Tongue (tissue), 2 donors: ENCODE measurements around the gene NAV1. TPM values are rescaled to one million over a fixed set of nuclear protein-coding genes. Genes with fewer than 3 reads are reported as not detected.
"Not testable (repeated sequence)": the region's sequence is repeated elsewhere in the genome, so short reads cannot be mapped to it uniquely, and the experiment has no call there.

Experiments used
- DNase-seq: peaks from one replicate; pipeline ENCODE4 v3.0.0-alpha.2; 2015
- total RNA-seq: library from RNA; depleted of rRNA; stranded (reverse); fragments of >200 nt; gene quantifications from one replicate; pipeline ENCODE4 v1.2.3, GENCODE V29; 2014

Gene NAV1
- total RNA-seq, 1 donor from 2014 or later: 17.3 TPM

GRCh38 chr1:201544710-201545109, 5.8 kb downstream of the NAV1 start:
- no peak for DNase-seq

DNA sequence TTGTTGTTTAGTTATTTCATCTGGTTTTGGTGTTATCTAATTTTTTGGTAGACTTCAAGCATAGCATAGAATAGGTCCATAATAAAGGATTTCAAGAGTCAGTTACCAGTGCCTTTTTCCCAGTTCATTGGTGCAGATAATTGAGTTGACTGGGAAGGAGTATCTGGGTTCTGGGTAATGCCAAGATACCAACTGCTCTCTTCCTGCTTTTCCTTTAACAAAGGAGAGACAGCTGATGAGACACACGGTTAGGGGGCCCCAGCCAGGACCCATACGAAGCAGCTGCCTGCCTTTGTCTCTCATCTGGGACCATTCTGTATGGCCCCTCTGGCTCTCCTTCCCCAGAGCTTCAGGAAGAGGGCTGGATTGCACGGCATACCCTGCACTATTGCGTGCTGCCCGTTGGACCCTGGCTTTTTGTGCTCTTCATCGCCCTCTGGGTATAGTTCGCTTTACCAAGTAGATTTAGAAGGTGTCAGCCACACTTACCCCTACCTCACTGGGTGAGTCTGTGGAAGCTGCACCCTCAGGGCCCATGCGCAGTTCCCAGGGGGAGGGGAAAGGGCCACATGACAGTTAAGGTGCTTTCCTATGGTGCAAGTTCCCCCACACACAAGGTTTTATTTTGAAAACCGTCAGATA, 7.0 kb downstream of the NAV1 start:
- no peak for DNase-seq

- DNase-seq: not testable (repeated sequence)
Measured at GRCh38 chr1:201549522-201549921, 10.6 kb downstream of the NAV1 start.

- DNase-seq: no peak
Measured at GRCh38 chr1:201551096-201551495, 12.2 kb downstream of the NAV1 start.

DNA sequence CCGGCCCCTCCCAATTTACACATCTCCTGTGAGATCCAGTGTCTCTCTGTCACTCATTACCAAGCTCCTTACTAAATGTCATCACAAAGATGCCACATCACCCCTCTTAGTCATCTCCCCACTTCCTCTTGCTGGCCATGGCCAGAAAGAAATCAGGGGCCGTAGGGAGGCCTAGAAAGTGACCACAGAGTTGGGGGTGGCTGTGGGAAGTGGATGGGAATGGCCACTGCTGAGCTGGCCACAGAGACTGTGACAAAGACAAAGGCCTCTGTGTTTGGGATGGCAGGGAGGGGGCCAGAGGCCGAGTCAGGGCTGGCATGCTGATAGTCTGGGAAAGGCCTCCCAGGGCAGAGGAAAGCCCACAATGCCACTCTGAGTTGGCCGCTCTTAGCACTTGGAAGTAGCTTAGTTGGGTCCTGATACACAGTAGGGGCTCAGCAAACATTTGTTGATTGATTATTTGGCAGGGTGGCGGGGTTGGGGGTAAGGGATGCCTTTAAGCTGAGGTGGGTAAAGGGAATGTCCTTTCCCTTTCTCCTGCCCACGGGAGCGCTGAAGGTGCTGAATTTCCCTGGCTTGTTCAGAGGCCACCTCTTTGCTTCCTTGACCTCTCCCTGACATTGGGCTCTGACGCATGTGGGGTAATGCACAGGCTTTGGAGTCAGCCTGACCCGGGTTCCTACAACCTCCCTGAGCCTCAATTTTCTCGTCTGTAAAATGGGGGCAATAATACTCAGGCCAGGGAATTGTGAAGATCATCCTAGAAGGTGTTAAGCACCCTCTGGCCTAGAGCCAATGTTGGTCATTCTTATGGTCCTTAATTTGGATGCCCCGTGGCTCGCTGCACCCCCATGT, 13.2 kb downstream of the NAV1 start:
- DNase-seq: no peak

GRCh38 chr1:201552941-201553351, 14.0 kb downstream of the NAV1 start:
- no peak for DNase-seq

DNA sequence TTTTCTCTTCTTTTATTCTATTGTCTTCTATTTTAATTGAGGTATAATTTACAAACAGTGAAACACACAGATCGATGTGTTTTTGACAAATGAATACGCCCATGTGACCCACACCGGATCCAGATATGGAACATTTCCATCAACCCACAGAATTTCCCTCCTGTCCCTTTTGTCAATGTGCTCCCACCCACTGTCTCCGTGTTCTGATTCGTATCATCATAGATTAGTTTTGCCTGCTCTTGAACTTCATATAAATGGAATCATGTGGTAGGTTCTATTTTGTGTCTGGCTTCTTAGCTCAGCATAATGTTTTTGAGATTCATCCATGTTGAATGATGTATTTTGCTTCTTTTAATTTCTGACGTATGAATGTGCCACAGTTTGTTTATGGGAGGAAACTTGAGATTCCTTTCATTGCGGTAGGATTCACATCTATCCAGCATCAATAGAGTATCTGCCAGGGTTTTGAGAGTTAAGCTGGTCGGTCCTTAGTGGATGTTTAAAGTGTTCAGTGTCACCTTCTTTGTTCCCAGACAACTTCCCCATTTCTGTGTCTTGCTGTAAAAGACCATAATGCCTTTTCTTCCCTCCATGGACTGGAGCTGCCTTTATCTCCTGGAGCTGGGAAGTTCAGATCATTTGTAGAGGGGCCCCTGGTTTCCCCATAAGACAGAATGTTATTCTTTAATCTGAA, 14.7 kb downstream of the NAV1 start:
- DNase-seq: no peak

GRCh38 chr1:201554190-201554600, 15.3 kb downstream of the NAV1 start:
- no peak for DNase-seq

DNA sequence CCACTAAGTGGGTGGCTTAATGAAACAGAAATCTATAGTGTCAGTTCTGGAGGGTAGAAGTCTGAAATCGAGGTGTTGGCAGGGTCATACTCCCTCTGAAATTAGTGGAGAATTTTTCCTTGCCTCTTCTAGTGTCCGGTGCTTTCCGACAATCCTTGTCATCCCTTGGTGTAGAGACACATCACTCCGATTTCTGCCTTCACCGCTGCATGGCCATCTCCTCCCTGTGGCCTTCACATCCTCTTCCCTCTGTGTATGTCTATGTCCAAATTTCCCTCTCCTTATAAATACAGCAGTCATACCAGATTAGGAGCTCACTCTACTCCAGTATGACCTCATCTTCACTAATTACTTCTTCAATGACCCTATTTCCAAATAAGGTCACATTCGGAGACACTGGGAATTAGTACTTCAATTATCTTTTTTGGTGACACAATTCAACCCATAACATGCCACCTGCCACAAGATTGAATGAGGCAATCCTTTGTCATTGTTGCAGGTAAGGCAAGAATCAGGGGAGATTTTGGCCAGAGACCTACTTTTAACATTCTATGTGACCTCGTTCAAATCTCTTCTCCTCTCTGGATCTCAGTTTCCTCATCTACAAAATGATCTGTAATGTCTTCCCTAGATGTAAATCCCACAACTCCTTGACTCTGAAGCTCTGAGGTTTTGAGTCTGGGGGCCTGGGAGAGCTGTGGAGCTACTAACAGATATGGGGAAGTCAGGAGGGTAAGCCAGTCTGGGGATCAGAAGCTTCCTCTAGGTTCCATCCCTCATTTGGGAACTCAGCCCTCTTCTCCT, 16.1 kb downstream of the NAV1 start:
- no peak for DNase-seq

- DNase-seq: no peak
Measured at GRCh38 chr1:201555593-201555945, 16.6 kb downstream of the NAV1 start.

DNA sequence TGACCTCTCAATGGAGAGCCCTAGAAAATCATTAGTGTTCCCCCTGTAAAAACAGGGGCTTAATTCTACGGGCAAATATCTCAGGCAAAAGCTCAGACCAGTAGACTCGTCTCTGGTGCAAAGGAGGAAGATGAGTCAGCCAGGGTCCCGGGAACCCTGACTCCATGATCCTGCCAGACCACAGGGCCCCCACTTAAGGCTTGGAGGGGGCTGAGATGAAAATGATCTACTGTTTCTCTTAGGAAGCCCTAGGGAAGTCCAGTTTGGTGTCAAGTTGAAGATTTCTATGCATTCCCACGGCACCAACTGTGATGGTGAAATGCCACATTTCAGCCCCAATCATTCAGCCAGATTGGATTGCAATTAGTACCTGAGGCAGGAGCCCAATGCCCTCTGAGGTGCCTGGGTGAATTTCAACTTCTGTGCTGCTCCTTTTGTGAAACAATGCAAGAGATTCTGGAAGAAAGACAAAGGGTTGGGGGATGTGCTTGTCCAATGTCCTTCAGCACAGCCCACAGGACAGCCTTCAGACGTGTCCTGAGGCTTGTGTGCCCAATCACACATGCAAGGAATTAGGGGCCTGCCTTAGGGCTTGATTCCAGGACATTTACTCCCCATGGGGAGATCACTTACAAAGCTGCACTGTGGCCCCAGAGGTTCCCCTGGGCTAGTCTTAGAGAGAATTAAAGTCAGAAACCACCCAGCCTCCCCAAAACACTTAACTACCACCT, 18.1 kb downstream of the NAV1 start:
- no peak for DNase-seq

- DNase-seq: no peak
Measured at GRCh38 chr1:201557572-201557958, 18.6 kb downstream of the NAV1 start.

DNA sequence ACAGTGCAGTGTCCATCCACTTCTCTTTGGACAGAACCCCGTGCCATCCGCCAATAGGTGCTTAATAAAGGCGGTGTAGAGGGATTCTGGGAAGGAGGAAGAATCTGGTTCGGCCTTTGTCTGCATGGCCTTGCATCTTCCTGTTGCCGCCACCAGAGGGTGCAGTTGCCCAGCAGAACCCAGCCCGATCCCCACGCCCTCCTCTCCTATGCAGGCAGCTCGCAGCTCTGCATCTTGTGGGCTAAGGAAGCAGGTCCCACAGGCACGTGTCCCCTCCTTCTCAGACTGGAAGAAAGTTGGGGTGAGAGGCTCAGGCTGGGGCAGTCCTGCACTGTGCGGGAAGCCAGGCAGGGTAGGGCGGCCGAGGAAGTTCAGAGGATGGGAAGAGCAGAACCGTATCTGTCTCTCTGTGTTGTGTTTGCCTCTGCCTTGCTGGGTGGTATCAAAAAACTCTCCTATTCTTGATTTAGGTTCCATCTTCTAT, 20.8 kb downstream of the NAV1 start:
- DNase-seq: peak; percentile 93

DNA sequence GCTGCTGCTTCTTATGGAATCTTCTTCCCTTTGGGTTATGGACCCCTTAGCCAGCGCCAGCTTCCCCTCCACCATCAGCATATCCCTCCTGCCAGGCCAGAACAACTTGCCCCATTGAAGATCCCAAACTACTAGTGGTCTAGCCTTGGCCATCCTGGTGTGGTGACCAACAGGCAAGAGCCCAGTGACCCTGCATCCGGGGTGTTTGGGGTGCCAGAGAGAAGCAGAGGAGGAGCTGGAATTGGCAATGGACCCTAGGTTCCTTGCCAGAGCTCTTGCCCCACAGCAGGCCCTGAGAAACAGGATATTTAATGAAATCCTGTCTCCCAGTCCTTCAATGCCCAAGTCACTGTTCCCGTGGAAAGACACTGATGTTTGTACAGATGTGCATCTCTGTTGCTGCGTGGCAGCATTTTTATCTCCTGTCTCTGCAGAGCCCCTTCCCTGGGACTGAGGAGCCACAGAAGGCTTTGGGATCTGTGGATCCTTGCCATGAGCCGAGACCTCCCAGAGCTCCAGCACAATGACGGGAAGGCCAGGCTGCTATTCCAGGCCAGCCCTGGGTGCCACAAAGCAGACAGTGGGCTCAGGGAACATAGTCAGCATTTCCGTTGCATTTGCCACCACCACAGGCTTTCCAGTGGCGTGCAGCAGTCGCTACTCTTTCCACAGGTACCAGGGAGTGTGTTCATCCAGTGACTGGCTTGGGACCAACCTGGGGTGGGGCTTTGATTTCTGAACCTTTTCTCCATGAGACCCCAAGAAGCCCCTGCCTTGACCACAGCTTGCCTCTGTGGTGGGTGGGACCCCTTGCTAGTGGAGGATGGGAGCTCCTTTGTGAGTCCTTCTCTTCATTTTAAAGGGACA, 21.6 kb downstream of the NAV1 start:
- no peak for DNase-seq

GRCh38 chr1:201561195-201561564, 22.3 kb downstream of the NAV1 start:
- no peak for DNase-seq

- DNase-seq: no peak
Measured at GRCh38 chr1:201561601-201562000, 22.7 kb downstream of the NAV1 start.

GRCh38 chr1:201562257-201562656, 23.3 kb downstream of the NAV1 start:
- peak; percentile 69 for DNase-seq

DNA sequence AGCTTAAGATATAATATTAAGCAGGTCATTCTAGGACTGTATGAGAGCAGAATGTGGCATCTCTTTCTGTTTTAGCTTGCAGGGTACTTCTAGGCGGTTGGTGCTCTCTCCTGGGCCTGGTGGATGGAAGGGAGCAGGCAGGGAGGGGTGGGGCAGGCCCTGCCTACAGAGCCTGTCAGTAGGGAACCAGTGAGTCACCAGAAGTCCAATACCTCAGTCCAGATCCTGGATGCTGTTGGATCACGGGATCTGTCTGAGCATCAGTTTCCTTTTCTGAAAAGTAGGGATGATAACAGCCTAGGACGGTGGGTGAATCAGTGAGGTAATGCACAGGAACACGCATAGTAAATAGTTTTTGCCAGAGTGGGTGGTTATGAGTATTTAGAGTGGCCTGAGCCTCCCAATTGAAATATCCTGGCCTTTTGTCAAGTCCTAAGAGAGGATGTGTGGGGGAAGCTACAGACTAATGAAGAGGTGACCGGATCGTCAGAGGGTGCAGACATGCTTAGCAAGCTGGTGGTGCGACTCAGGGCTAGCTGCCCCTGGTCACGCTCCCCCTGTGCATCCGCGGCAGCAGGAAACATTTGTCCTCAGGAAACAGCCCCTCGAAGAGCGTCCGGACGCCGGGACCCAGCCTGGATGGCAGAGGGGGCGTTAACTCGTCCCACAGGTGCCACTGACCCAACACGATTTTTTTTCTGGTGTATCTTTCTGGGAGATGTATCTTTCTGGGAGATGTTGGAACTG, 23.9 kb downstream of the NAV1 start:
- no peak for DNase-seq

DNA sequence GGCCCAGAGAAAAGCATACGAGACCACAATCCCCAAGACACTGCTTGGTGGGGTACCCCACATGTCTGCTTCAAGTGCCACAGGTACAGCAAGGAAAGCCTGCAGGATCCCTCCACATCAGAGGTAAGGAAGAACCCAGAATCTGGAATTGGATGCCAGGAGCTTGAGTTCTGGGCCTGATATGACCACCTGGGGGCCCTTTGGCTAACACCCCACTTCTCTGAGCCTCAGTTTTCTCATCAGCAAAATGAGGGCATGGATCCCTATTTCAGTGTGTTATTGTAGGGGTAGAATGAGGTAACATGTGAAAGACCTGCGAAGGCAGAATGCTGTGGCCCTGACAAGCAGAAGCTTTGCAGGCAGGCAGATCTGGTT, 24.5 kb downstream of the NAV1 start:
- DNase-seq: no peak

GRCh38 chr1:201563941-201564340, 25.0 kb downstream of the NAV1 start:
- DNase-seq: no peak
